Keratinocyte (primary cell): ENCODE data around the gene INSIG1. TPM values are rescaled to one million over a fixed set of nuclear protein-coding genes. Genes with fewer than 3 reads are reported as not detected.

Source experiments
- DNase-seq: peaks from one replicate; pipeline ENCODE4 v3.0.0-alpha.2; 2011; ENCODE audit warnings: low read depth, missing footprints, low spot score
- FAIRE-seq: peaks from 2 replicates; lab custom pipeline; 2011; peaks lifted over from hg19 to GRCh38; lab: Jason Lieb, UNC
- H2AFZ ChIP-seq: 2 replicates; pipeline ENCODE4 v1.6.0; 2012; ENCODE audit warnings: low read length, control low read depth, inconsistent platforms; ENCODE audit not compliant: control insufficient read depth
- H3K27ac ChIP-seq: 2 replicates; pipeline ENCODE4 v1.5.1; 2011; ENCODE audit warnings: low read length; ENCODE audit not compliant: control insufficient read depth, insufficient read depth
- H3K27me3 ChIP-seq: 3 replicates; pipeline ENCODE4 v1.6.0; 2011; ENCODE audit warnings: low read length; ENCODE audit not compliant: control insufficient read depth, insufficient read depth; ENCODE audit errors: extremely low read depth
- H3K36me3 ChIP-seq, 2 experiments: 2 replicates in 1 of 2; 3 replicates in 1 of 2; pipeline ENCODE4 v1.5.1; 2011; ENCODE audit warnings: low read length in 2 of 2, mild to moderate bottlenecking in 1 of 2; ENCODE audit not compliant: control insufficient read depth in 2 of 2, insufficient read depth in 2 of 2; ENCODE audit errors: extremely low read depth in 1 of 2
- H3K4me1 ChIP-seq: 3 replicates; pipeline ENCODE4 v1.5.1; 2011; ENCODE audit warnings: low read length; ENCODE audit not compliant: control insufficient read depth, insufficient read depth; ENCODE audit errors: extremely low read depth
- H3K4me2 ChIP-seq: 3 replicates; pipeline ENCODE4 v1.6.0; 2011; ENCODE audit warnings: low read depth, low read length; ENCODE audit not compliant: control insufficient read depth, insufficient read depth; ENCODE audit errors: extremely low read depth
- H3K4me3 ChIP-seq, 3 experiments: fragments of 200-600 bp in 1 of 3; sonication (generic) in 1 of 3; 2 replicates in 2 of 3; 3 replicates in 1 of 3; pipeline ENCODE4 v1.5.1; 2011 to 2016; ENCODE audit warnings: low read length in 3 of 3, mild to moderate bottlenecking in 3 of 3, control low read depth in 2 of 3, inconsistent platforms in 1 of 3, low read depth in 1 of 3, mixed read lengths in 1 of 3, mixed run types in 1 of 3, moderate library complexity in 1 of 3; ENCODE audit not compliant: control insufficient read depth in 2 of 3, insufficient read depth in 2 of 3; ENCODE audit errors: extremely low read depth in 1 of 3
- H3K79me2 ChIP-seq: 2 replicates; pipeline ENCODE4 v1.6.0; 2012; ENCODE audit warnings: low read length; ENCODE audit not compliant: control insufficient read depth, insufficient read depth
- H3K9ac ChIP-seq: 3 replicates; pipeline ENCODE4 v1.6.0; 2011; ENCODE audit warnings: low read length; ENCODE audit not compliant: control insufficient read depth, insufficient read depth; ENCODE audit errors: extremely low read depth
- H3K9me1 ChIP-seq: 3 replicates; pipeline ENCODE4 v1.6.0; 2011; ENCODE audit warnings: low read length; ENCODE audit not compliant: control insufficient read depth, insufficient read depth; ENCODE audit errors: extremely low read depth
- H3K9me3 ChIP-seq: 2 replicates; pipeline ENCODE4 v1.5.1; 2012; ENCODE audit warnings: low read depth, low read length; ENCODE audit not compliant: control insufficient read depth
- H4K20me1 ChIP-seq: 3 replicates; pipeline ENCODE4 v1.6.0; 2011; ENCODE audit warnings: low read length; ENCODE audit not compliant: control insufficient read depth, insufficient read depth; ENCODE audit errors: extremely low read depth
- EZH2 ChIP-seq: IDR thresholded peaks from one replicate; pipeline ENCODE4 v1.6.1; 2012; ENCODE audit warnings: inconsistent platforms, mild to moderate bottlenecking, low read length, moderate library complexity
- dilution Hi-C: fragments of 300-500 bp; cut with MboI; formaldehyde crosslinking; loops from one replicate; pipeline ENCODE4 v1.7.0; 2020; ENCODE audit warnings: low sequenced_read_pairs; ENCODE audit not compliant: extremely low pct_ligation_motif_present
- polyA plus RNA-seq, 5 experiments: library from polyadenylated mRNA; depleted of rRNA in 3 of 5; stranded (reverse) in 3 of 5; stranded (forward) in 1 of 5; unstranded in 1 of 5; fragments of >200 nt; gene quantifications; 1 replicate in 1 of 5; 2 replicates in 3 of 5; 3 replicates in 1 of 5; pipeline versions ENCODE4 v1.2.1 to v1.2.3, GENCODE V29; 2011 to 2012; ENCODE audit warnings: missing spikeins in 2 of 5, low read depth in 1 of 5, low replicate concordance in 1 of 5
- TF ChIP-seq, protein P1 (sequence below), 3 experiments: IDR thresholded peaks in 1 of 3; conservative IDR thresholded peaks in 1 of 3; optimal IDR thresholded peaks in 1 of 3; 2 replicates in 2 of 3; 3 replicates in 1 of 3; pipeline versions ENCODE3 to v1.5.1; 2011; ENCODE audit warnings: low read length in 3 of 3, mild to moderate bottlenecking in 3 of 3, moderate library complexity in 2 of 3, control low read depth in 1 of 3, inconsistent platforms in 1 of 3; ENCODE audit not compliant: insufficient read depth in 2 of 3; ENCODE audit errors: extremely low read depth in 1 of 3

Gene INSIG1
- polyA plus RNA-seq, 1 donor (not counting 4 experiments of a cell fraction or from before 2014, with no cell fraction given): 104 TPM

DNA sequence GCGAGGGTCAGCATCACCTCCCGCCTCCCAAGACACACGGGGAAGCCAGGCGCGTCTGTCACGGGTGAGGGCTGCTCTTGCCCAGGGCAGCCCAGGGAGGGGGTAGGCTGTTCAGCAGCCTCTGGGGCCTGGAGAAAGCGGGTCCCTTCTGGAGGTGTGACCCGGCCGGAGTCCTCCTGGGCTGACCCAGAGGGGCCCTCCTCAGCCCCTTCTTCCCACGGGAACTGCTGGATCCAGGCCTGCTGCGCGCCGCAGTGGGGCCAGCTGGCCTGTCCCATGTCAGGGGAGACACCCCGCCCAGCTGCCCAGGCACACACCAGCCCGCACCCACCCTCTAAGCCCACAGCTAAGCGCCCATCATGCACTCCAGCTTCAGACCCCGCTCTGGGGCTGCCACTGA is 41.8 kb downstream of the INSIG1 start:
- Histone ChIP-seq H4K20me1 (no peaks in the 10 kb centered on the region), H3K9ac (no peak overlapping the region), H3K27ac (no peak overlapping the region), H2AFZ (no peak overlapping the region), H3K4me3 (no peak overlapping the region), H3K4me1 (no peaks in the 10 kb centered on the region), H3K27me3 (no peaks in the 10 kb centered on the region), H3K9me3 (no peaks in the 10 kb centered on the region), H3K36me3 (no peaks in the 10 kb centered on the region), H3K4me2 (no peak overlapping the region), H3K9me1 (no peaks in the 10 kb centered on the region), H3K79me2 (no peaks in the 10 kb centered on the region)
- dilution Hi-C loops: no loop called here
- no peak for FAIRE-seq
- no peak for TF ChIP-seq EZH2
- TF ChIP-seq, protein P1, sequence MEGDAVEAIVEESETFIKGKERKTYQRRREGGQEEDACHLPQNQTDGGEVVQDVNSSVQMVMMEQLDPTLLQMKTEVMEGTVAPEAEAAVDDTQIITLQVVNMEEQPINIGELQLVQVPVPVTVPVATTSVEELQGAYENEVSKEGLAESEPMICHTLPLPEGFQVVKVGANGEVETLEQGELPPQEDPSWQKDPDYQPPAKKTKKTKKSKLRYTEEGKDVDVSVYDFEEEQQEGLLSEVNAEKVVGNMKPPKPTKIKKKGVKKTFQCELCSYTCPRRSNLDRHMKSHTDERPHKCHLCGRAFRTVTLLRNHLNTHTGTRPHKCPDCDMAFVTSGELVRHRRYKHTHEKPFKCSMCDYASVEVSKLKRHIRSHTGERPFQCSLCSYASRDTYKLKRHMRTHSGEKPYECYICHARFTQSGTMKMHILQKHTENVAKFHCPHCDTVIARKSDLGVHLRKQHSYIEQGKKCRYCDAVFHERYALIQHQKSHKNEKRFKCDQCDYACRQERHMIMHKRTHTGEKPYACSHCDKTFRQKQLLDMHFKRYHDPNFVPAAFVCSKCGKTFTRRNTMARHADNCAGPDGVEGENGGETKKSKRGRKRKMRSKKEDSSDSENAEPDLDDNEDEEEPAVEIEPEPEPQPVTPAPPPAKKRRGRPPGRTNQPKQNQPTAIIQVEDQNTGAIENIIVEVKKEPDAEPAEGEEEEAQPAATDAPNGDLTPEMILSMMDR (optimal IDR thresholded peaks at IDR 0.05 in 1 of 3, IDR thresholded peaks at IDR 0.05 in 1 of 3, conservative IDR thresholded peaks at IDR 0.05 in 1 of 3; ENCODE audit: extremely low read depth in 1 of 3, insufficient read depth in 2 of 3, low read length in 3 of 3): no peak
- DNase-seq: no peak

DNA sequence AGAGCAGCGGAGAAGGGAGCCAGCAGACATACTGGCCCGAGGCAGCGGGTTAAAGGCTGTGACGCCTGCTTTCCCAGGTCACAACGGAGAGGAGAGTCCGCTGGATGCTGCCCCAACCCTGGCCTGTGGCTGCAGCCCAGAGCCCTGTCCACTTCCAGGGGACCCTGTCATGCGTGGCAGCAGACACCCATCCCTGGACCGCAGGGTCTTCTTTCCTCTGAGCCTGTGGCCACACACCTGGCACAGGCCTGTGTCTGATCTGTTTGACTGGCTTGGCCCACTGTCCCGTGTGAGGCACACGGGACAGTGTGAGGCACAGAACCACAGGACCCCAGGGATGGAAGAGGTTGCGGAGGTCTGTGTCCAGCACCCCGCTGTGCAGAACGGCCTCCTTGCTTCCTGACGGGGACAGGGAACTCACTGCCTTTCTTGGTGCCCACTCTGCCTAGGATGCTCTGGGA is 42.4 kb downstream of the INSIG1 start:
- no peak overlapping the region for H3K4me2 ChIP-seq
- H3K4me3 ChIP-seq: no peak overlapping the region
- H3K79me2 ChIP-seq: no peaks in the 10 kb centered on the region
- H3K4me1 ChIP-seq: no peaks in the 10 kb centered on the region
- no peak overlapping the region for H3K27ac ChIP-seq
- no peaks in the 10 kb centered on the region for H3K9me1 ChIP-seq
- H3K9ac ChIP-seq: no peak overlapping the region
- TF ChIP-seq EZH2: no peak
- TF ChIP-seq, protein P1 (optimal IDR thresholded peaks at IDR 0.05 in 1 of 3, IDR thresholded peaks at IDR 0.05 in 1 of 3, conservative IDR thresholded peaks at IDR 0.05 in 1 of 3; ENCODE audit: extremely low read depth in 1 of 3, insufficient read depth in 2 of 3, low read length in 3 of 3): no peak
- H4K20me1 ChIP-seq: no peaks in the 10 kb centered on the region
- DNase-seq (no peak), FAIRE-seq (no peak)
- no peaks in the 10 kb centered on the region for H3K9me3 ChIP-seq
- no peaks in the 10 kb centered on the region for H3K27me3 ChIP-seq
- no peak overlapping the region for H2AFZ ChIP-seq
- no peaks in the 10 kb centered on the region for H3K36me3 ChIP-seq
- dilution Hi-C loops: no loop called here
